Measurements from ENCODE around the gene BCAN. TPM values are rescaled to one million over a fixed set of nuclear protein-coding genes. Genes with fewer than 3 reads are reported as not detected.

Gene BCAN
- polyA plus RNA-seq, 2 of the 4 experiments (the other 2 are of a cell fraction) = not detected

GRCh38 chr1:156639601-156640101 lies 2.3 kb upstream of the BCAN start:
- no peaks in the 10 kb centered on the region for H3K4me1 ChIP-seq
- TF ChIP-seq HOXA7 (CRISPR knock-in tag; IDR thresholded peaks at IDR 0.05) (no peak), POLR2AphosphoS2 (conservative IDR thresholded peaks at IDR 0.05; ENCODE audit: low read length) (peak; percentile 68; the same call in 1 of the 2 replicates)
- no peak for DNase-seq (ENCODE audit: low read depth in 1 of 2, low spot score in 1 of 2)
- H3K9me3 ChIP-seq = no peaks in the 10 kb centered on the region
- FAIRE-seq = no peak
- WGBS (ENCODE audit: missing lambda C conversion rate) = 69% methylated on average over 6 of the region's 6 CpGs
- H3K4me3 ChIP-seq = no peak overlapping the region
- H3K4me2 ChIP-seq = no peak overlapping the region
- no peak overlapping the region for H3K27ac ChIP-seq
- CTCF ChIA-PET = interaction anchor here (0.9 to 17.8 kb wide), 6 partner anchors 10 to 220 kb away, joined by 3 to 323 read pairs (median 6); partner anchors contain the start of gene HAPLN2
- peak; percentile 31 to 43; a peak in 4 of 6 replicates for ATAC-seq
- POLR2A ChIA-PET = interaction anchor here (1.1 kb wide), 1 partner anchor 22 kb away, joined by 3 read pairs; no protein-coding TSS in a partner anchor

GRCh38 chr1:156640842-156641706 lies 843 bp upstream of the BCAN start:
- 85% methylated on average over 6 of the region's 6 CpGs for WGBS (ENCODE audit: missing lambda C conversion rate)
- no peaks in the 10 kb centered on the region for H3K9me3 ChIP-seq
- no peaks in the 10 kb centered on the region for H3K4me1 ChIP-seq
- ATAC-seq = no peak
- no peak overlapping the region for H3K27ac ChIP-seq
- FAIRE-seq = no peak
- DNase-seq (ENCODE audit: low read depth in 1 of 2, low spot score in 1 of 2) = no peak
- ChIA-PET CTCF (interaction anchor here (1.3 to 17.8 kb wide), 7 partner anchors 8 to 85 kb away, joined by 3 to 323 read pairs (median 6); partner anchors contain the start of genes HAPLN2 and NES), POLR2A (no interaction called here)
- H3K4me3 ChIP-seq = no peak overlapping the region
- TF ChIP-seq FOXS1 (CRISPR knock-in tag; IDR thresholded peaks at IDR 0.05) = no peak
- no peak for TF ChIP-seq JUN (IDR thresholded peaks at IDR 0.05)
- TF ChIP-seq NR3C1 (IDR thresholded peaks at IDR 0.05) = no peak
- TF ChIP-seq HOXB5 (CRISPR knock-in tag; IDR thresholded peaks at IDR 0.05) = no peak
- TF ChIP-seq RNF2 (IDR thresholded peaks at IDR 0.05; ENCODE audit: borderline replicate concordance, low read depth) = no peak
- TF ChIP-seq HMGXB4 (CRISPR knock-in tag; IDR thresholded peaks at IDR 0.05; ENCODE audit: borderline replicate concordance) = no peak
- no peak for TF ChIP-seq ZSCAN20 (CRISPR knock-in tag; IDR thresholded peaks at IDR 0.05)
- TF ChIP-seq TP53 (CRISPR knock-in tag; IDR thresholded peaks at IDR 0.05) = no peak
- TF ChIP-seq, protein P1, sequence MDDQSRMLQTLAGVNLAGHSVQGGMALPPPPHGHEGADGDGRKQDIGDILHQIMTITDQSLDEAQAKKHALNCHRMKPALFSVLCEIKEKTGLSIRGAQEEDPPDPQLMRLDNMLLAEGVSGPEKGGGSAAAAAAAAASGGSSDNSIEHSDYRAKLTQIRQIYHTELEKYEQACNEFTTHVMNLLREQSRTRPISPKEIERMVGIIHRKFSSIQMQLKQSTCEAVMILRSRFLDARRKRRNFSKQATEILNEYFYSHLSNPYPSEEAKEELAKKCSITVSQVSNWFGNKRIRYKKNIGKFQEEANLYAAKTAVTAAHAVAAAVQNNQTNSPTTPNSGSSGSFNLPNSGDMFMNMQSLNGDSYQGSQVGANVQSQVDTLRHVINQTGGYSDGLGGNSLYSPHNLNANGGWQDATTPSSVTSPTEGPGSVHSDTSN (IDR thresholded peaks at IDR 0.05) = no peak
- no peak for TF ChIP-seq MAFK (IDR thresholded peaks at IDR 0.05; ENCODE audit: partially characterized antibody)
- no peak for TF ChIP-seq HEYL (CRISPR knock-in tag; IDR thresholded peaks at IDR 0.05)
- TF ChIP-seq FOSB (CRISPR knock-in tag; IDR thresholded peaks at IDR 0.05) = no peak
- TF ChIP-seq E2F6 (IDR thresholded peaks at IDR 0.05; ENCODE audit: borderline replicate concordance, low read depth) = no peak
- no peak for TF ChIP-seq RARB (CRISPR knock-in tag; IDR thresholded peaks at IDR 0.05)
- no peak for TF ChIP-seq HES2 (IDR thresholded peaks at IDR 0.05)
- TF ChIP-seq REST (IDR thresholded peaks at IDR 0.05) = no peak
- TF ChIP-seq HOXB13 (CRISPR knock-in tag; IDR thresholded peaks at IDR 0.05; ENCODE audit: low read depth) = no peak
- TF ChIP-seq, protein P2, sequence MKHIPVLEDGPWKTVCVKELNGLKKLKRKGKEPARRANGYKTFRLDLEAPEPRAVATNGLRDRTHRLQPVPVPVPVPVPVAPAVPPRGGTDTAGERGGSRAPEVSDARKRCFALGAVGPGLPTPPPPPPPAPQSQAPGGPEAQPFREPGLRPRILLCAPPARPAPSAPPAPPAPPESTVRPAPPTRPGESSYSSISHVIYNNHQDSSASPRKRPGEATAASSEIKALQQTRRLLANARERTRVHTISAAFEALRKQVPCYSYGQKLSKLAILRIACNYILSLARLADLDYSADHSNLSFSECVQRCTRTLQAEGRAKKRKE (CRISPR knock-in tag; IDR thresholded peaks at IDR 0.05; ENCODE audit: low read depth) = no peak
- TF ChIP-seq TFCP2L1 (CRISPR knock-in tag; IDR thresholded peaks at IDR 0.05) = no peak
- no peak overlapping the region for H3K4me2 ChIP-seq

Data from A549 (cell line).